Stimulated activated CD4-positive, alpha-beta T cell treated with anti-CD3 and anti-CD28 coated beads, Interleukin-4, amount 100 ng/mL, for 48 hours (primary cell): Measurements from ENCODE around the gene NCK2.

Source experiments
- DNase-seq, 2 donors: peaks; one replicate each; pipeline ENCODE4 v3.0.0-alpha.2; 2020; ENCODE audit warnings: low read depth in 2 of 2

Gene NCK2

DNA sequence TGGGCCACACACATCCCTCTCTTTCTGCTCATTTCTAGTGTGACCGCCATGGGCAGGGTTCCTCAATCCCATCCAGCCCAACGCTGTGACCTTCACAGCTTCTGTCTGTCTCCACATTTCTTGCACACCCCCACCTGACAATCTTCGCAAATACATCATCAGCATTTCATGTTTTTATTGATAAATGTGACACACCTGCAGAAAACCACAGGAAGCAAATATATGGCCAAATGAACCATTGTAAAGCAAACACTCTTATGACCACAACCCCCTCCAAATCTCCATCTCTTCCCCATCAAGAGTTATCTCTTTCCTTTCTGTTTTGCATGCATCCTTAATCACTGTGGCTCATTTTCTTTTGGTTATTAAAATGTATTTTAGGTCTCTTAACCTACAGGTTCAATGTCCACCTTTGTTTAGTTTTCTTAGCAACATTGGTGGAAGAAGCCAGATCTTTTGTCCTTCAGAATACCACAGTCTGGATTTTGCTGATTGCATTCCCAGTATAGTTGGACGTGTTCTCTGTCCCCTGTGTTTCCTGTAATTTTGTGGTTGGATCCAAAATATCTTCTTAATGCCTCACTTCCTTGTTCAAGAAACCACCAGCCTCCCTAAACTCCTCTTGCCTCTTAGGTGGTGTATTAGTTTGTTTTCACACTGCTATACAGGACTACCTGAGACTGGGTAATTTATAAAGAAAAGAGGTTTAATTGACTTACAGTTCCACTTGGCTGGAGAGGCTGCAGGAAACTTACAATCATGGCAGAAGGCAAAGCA is 9.8 kb upstream of the NCK2 start:
- DNase-seq = no peak

DNA sequence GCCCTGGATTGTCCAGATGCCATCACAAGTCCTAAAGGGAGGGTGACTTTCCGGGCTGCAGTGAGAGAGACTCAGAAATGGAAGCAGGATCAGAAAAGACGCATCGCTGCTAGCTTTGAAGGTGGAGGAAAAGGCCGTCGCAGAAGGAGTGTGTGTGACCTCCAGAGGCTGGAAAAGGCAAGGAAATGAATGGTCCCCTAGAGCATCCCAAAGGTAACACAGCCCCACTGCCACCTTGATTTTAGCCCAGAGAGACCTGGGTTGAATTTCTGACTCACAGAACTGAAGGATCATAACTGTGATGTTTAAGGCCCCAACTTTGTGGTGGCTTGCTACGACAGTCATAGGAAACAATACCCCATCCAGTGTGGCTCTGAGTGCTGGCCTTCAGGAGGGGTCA is 8.6 kb upstream of the NCK2 start:
- no peak for DNase-seq

DNA sequence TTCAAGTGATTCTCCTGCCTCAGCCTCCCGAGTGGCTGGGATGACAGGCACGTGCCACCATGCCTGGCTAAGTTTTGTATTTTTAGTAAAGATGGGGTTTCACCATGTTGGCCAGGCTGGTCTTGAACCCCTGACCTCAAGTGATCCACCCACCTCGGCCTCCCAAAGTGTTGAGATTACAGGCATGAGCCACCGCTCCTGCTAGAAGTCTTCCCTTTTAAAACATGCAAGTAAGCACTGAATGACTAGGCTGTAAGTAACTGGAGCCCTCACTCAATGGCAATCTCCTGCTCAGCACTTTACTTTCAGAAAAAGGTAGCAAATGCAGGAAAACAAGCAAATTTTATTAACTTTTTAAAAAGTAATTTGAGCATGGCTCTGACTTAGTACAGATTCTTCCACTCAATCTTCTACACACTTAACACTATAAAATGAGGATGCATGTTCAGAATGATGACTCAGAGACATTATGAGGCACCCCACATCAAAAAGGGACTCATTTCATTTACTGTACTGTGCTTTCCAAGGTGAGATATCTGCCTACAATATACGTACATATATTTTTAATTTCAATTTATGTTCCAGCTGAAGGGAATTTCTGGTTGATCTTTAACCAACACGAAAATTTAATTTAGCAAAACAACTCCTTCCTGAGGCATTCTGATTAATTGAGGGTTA is 6.6 kb upstream of the NCK2 start:
- no peak for DNase-seq

DNA sequence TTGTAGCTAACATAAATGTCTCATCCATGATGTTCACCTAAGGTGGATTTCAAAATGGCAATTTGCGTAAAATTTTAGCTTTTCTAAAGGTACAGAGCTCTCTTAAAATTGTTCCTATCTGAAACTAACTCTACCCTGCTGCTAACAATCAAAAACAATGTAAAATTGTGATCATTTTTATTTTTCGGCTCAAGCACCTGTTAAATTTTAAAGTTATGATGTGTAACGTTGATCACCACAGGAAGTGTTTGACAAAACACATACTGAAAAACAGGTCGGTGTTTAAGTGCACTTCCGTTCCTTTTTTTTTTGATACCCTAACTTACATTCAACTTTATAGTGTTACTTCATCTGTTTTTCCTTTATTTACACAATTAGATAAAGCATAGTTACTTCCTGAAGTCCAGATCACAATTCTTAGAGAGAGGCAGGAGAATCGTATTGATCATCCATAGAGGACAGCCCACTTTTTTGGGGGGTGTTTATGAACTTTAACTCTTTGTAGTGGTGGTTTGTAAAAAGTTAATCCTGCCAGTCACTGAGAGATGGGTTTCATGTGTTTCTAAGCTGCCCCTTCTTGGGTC is 6.0 kb upstream of the NCK2 start:
- DNase-seq = no peak

DNA sequence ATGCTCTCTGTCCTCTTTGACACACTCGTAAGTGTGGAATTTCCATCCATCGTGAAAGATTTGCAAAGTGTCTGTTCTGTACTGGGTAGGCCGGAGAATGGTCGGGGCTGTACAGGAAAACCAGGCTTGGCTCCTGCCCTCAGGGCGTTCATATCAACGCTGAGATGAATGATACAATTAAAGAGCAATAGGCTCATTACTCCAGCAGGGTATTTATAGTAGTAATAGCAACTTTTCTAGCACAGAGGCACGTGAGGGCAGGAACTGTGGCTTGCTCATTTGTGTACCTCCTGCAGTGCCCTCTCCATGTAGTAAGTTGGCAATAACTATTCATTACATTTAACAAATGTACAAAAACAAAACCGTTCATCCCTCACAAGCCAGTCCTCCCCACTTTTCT is 5.3 kb upstream of the NCK2 start:
- no peak for DNase-seq

DNA sequence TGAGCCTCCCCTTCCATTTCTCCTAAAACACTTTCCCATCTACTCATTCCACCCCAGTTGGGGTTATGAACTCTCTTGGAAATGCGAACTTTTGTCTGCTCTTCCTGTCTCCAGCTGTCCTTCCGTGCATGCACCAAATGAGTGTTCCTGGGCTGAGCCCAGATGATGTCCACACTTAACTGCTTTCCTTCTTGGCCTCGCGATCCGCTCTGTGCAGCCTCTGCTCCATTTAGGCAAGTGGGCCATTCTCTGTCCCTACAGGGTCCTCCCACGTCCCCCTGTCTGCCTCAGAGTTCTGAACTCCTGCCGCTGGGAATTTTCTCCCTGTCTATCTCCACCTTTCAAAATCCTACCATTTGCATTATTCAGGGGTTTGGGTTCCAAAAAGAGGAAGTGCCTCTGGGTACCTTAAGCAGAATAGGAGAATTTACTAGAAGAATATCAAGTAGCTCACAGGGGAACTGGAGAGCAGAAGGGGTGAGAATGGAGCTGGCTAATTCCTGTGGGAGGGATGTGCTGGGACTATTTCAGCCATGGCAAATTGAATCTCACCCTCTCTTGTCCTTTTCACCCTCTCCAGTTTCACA is 4.7 kb upstream of the NCK2 start:
- DNase-seq = no peak

DNA sequence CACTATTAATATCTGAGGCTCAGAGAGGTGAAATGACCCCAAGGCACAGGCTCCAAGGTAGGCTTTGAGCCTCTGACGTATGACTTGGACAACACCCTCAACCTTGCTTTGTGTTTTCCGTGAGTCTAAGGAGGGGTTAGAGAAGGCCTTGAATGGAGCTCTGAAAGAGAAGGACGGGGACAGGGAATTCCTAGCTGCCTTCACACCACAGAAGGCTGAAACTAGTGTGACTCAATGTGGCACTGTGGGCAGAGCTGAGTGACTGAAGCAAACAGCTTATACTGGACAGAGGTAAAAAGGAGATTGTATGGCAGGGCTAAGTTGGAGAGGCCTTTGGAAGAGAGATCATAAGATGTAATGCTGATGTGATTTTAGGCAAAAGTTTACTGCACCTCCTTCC is 3.5 kb upstream of the NCK2 start:
- no peak for DNase-seq

DNA sequence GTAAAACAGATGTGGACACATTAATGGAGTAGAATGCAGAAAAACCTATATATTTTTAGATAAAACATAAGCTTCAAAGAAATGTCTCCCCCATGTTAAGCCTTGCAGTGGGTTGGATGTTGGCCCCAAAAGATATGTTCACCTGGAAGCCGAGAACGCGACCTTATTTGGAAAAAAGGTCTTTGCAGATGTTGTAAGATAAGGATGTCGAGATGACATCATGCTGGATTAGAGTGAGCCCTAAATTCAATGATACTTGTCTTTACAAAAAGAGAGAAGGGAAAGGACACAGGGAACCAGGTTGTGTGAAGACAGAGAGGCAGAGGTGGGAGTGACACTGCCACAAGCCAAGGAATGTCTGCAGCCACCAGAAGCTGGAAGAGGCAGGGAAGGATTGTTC is 3.1 kb upstream of the NCK2 start:
- no peak for DNase-seq

DNA sequence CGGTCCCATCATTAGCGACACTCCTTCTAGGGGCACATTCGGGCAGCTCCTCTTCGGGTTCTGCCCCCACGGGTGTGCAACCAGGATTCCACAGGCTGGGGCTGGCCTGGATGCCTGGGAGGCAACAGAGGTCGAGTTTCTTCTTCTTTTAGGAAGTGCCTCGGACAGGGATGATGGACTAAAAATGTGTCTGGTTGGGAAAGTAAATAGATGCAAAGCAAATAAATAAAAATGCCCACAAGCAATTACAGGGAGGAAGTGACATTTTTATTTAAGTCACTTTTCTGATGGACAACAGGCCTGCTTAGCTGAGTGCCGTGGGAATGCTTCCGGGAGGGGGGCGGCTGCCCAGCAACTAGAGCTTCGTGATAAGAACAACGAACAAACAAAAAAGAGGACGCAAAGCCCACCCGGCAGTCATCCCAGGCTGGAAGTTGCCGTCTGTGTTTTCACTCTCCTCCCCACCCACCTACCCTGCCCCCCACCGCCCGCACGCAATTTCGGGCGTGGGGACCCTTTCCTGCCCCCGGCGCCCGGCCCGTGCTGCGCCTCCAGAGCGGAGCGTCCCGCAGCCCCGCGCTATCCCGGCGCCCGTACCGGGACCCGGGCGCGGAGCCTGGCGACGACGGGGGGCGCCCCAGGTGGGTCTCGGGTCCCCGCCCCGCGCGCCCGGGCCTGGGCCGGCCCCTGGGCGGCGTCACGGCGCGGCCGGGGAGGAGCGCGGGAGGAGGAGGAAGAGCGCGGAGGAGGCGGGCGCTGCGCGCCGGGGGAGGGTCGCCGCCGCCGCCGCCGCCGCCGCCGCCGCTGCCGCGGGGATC is 412 bp upstream of the NCK2 start:
- DNase-seq = peak in 1 of 2 donors; percentile 56

DNA sequence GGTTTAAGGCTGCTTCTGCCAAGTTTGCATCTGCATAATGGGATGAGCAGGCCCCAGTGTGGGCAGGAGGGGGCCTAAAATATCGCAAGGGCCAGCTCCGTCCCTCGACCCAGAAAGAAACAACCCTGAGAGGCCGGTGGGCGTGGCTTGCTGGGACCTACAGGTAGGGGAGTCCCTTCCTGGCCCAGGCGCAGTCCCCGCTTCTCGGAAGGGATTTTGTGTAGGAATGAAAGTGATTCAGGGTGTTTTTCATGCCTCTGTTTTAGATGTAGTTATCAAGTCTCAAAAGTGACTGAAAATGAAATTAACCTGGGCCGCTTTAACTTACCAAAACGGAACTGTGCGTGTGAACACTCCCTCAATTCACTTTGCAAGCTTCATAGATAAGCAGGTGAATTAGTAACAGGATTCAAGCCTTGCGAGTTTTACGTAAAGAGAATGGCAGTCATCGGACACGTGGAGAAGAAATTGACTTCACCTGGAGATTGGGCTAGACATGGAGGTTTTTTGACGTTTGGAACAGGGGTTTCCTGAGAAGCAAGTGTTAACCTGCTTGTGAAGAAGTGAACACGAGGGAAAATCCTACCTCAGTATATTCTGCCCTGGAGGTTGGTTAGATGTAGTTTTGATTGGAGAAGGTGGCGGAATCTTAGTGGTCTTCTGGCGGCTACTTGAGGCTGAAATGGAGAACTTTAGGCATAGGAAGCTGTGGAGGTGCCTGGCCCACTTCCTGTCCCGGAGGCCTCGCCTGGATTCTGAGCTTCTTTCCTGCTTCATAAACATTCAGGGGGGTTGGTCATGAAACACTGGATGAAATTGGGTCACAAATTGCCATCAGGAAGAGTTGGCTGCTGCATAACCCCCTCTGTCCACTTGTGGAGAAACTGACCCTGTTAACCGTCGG is 1.7 kb downstream of the NCK2 start:
- DNase-seq = peak; percentile 90 to 92

DNA sequence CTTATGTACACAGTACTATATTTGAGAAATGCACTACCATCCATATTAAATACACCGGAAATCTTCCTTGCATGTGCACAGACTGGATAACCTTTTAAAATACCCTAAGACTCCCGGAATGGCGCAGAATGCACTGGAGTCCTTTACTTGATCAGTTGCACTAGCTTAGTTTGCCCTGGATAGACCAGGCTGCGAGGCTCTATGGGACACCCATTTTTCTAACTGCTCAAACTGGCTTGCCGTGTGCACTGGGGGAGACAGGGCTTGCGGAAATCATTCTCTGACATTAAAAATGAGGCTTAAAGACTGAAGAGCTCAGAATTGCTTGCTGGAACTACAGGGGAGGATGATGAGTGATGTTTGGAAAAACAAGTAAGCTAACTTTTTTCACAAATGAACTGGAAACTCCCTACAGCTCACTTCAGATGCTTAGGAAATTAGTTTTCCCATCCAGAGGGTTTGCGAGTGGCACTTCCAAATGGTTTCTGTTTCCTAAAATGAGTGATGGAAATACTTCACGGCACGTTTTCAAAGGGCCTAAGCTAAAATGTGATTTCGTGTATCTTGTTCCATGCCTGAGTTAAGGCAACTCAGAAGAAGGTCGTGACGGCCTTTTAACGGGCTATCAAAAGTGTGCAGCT is 2.7 kb downstream of the NCK2 start:
- DNase-seq = no peak

DNA sequence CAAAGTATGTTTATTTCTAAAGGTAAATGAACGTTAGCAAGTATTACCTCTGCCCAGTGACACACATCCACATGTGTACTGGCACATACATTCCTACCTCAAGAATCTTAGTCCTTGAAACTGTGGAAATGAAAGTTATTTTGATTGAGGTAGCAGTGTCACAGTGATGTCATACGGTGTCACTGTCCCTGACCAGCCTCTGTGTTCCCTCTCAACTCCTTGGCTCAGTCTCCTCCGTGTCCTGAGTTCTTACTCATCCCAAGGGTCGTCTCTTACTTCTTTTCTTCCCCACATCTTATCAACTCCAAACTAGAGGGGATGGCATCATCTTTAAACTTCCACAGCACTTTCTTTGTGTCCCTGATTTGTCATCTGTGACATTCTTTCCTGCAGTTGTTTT is 3.3 kb downstream of the NCK2 start:
- no peak for DNase-seq

DNA sequence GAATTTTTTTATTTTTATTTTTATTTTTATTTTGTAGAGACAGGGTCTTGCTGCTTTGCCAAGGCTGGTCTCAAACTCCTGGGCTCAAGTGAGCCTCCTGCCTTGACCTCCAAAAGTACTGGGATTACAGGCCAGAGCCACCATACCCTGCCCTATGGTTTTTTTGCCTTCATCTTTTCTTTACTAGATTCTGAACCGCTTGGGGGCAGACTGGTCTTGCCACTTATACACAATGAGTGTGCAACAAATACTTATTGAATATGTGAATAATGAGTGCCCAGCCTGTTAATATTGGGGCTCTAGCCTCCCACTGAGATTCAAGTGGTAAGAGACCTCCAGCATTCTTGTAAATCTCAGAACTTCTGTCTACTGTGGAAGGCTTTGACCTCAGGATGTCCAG is 3.9 kb downstream of the NCK2 start:
- DNase-seq = no peak

DNA sequence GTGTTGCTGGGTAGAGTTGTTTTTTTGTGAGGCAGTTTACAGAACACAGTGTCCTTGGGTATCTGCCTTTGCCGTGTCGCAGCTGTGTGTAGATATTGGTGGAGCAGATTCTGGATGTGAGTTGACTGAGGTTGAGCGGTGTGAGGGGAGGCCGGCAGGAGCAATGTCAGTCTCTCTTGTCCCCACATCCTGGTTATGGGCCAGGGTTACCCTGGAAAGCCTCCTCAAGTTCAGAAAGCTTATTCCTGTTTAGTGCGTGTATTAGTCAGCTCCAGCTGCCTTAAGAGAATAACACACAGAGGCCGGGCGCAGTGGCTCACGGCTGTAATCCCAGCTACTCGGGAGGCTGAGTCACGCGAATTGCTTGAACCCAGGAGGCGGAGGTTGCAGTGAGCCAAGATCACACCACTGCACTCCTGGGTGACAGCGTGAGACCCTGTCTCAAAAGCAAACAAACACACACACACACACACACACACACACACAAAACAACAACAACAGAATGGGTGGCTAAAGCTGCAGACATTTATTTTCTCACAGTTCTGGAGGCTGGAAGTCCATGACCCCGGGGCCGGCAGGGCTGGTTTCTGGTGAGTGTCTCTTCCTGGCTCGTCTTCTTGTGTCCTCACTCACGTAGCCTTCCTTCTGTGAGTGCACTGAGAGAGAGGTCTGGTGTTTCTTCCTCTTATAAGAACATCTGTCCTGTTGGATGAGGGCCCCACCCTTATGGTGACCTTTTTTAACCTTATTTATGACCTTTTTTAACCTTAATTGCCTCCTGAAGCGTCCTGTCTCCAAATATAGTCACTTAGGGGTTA is 5.1 kb downstream of the NCK2 start:
- no peak for DNase-seq

DNA sequence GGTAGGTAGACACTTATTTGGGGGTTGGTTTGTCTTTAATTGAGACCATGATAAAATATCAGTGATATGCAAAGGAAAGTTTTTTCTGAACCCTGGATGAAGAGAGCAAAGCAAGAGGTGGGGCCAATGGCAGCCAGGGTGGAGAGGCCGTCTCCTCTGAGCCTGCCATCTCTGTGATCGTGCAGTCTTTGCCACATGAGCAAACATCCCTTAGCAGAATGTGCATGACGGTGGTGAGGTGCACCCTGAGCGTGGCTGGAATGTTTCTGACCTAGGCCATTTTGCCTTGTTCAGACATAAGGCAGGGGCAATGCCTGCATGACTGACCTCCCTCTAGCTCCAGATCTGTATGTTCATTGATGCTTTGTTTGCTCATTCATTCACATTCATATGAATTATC is 6.0 kb downstream of the NCK2 start:
- no peak for DNase-seq

DNA sequence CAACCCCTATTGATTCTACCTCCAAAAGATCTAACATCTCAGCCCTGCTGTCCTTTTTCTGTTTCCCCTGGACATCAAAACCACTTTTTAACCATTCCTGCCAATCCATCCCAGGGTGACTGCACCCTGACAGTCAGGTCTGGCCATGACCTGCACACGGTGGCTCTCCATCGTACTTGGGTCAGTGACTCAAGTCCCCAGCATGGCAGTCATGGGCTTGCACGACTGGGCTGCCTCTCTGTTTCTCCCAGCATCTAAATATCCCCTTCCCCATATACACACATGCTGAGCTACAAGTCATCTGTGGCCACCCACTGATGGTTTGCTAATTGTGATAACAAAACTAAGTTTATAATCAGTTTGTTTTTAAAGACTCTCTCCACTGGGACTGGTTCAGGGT is 6.6 kb downstream of the NCK2 start:
- no peak for DNase-seq

DNA sequence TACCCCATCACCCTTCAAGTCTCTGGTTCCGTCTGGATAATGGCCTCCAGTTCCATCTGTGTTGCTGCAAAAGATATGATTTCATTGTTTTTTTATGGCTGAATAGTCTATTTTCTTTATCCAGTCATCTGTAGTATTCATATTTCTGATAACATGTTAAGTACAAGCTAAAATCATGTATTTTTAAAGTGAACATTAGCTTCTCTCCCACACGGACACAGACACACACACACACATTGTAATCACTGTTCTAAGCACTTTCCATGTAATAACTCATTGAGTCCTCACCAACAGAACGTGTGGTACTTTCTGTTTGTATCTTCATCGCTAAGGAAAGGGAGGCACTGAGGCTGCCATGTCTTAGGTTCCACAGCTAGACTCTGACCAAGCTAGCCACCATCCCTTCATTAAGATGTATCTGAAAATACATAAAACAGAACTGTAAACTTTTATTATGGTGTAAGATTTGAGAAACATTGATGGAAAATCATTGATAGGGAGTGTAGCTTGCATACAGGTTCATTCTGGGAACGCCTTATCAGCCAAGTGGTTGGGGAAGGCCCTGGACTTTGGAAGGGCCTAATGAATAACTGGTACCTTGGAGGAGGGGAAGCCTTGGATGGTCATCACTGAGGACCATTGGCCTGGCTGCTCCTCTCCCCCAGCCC is 8.1 kb downstream of the NCK2 start:
- no peak for DNase-seq

DNA sequence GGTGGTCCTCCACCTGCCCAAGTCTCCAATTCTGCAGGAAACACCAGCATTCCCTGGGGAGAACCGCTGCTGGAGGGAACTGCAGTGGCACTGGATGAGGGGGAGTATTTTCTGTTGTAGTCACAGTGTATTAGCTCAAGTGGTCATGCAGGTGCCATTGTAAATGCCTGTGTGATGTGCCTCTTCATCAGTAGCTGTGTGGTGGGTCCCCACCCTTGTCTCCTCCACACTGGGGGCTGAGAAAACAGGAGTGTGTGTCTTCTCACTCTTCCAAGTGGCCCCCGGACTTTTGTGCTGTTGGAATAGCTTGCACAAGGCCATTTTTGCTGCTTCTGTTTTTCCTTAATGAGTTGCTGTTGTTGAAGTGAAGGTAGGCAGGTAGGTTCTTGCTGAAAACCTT is 8.7 kb downstream of the NCK2 start:
- DNase-seq = no peak

DNA sequence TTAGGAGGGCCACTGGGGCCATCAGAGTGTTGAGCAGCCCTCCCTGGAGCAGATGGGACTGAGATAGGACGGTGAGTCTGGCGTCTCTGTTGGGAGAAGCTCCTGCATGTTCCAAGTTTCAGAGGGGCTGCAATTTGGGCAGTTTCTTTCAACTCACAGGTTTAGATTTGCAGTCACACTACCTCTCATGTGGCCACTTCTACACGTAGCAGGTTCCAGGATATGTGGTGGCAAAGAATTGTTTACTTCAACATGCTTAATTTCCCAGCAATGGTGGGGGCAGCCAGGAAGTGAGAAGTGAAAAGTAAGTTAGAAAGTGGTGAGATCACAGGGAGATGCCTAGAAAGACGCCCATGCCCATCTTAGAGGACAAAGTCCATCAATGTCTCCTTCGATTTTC is 9.3 kb downstream of the NCK2 start:
- DNase-seq = no peak
